ENCODE results near the gene ADGRL3. TPM values are rescaled to one million over a fixed set of nuclear protein-coding genes. Genes with fewer than 3 reads are reported as not detected.

Gene ADGRL3
- total and polyA plus RNA-seq, 8 donors: 0.08 to 1.4 (median 0.24) TPM

DNA sequence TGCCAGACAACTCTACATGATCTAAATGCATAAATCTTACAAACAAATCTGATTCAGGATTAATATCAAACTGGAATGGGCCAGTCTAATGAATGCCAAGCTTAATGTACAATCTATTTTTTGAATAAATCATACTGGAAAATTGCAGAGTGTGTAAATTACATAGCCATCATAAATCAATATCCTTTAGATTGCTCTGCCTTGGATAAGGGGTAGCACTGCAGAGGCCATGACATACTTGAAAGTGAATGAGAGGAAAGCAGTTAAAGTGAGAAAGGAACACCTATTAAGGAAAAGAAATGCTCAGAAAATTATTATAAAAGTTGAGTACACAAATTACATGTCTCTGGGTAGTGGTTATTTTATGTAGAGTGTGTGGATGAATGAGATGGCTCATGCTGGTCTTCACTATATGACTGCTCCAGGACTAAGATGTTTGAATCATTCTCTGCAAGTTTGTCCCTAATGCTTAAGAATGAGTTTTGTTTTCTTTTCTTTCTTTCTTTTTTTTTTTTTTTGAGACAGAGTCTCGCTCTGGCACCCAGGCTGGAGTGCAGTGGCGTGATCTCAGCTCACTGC is 100.2 kb downstream of the ADGRL3 start:
- ATAC-seq: no peak
- intact Hi-C loops (cut with DNase I): no loop called here
- TF ChIP-seq, protein P1, sequence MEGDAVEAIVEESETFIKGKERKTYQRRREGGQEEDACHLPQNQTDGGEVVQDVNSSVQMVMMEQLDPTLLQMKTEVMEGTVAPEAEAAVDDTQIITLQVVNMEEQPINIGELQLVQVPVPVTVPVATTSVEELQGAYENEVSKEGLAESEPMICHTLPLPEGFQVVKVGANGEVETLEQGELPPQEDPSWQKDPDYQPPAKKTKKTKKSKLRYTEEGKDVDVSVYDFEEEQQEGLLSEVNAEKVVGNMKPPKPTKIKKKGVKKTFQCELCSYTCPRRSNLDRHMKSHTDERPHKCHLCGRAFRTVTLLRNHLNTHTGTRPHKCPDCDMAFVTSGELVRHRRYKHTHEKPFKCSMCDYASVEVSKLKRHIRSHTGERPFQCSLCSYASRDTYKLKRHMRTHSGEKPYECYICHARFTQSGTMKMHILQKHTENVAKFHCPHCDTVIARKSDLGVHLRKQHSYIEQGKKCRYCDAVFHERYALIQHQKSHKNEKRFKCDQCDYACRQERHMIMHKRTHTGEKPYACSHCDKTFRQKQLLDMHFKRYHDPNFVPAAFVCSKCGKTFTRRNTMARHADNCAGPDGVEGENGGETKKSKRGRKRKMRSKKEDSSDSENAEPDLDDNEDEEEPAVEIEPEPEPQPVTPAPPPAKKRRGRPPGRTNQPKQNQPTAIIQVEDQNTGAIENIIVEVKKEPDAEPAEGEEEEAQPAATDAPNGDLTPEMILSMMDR (IDR thresholded peaks at IDR 0.05): no peak

GRCh38 chr4:61301271-61301670 is 101.1 kb downstream of the ADGRL3 start:
- no peak for FAIRE-seq
- WGBS, 2 donors: 14 to 20% methylated on average over 3 of the region's 3 CpGs
- no peak overlapping the region for H3K4me3 ChIP-seq
- ATAC-seq: no peak
- no peaks in the 10 kb centered on the region for H3K27me3 ChIP-seq
- no peak overlapping the region for H3K27ac ChIP-seq
- DNase-seq: no peak
- intact Hi-C loops (cut with DNase I): no loop called here
- TF ChIP-seq, protein P1 (IDR thresholded peaks at IDR 0.05): no peak
- H3K36me3 ChIP-seq: no peaks in the 10 kb centered on the region
- no peaks in the 10 kb centered on the region for H3K9me3 ChIP-seq
- no peaks in the 10 kb centered on the region for H3K4me1 ChIP-seq

More for the DNA sequence above, 100.2 kb downstream of the ADGRL3 start:
- Histone ChIP-seq H3K27me3 (no peaks in the 10 kb centered on the region), H3K9me3 (no peaks in the 10 kb centered on the region), H3K27ac (no peak overlapping the region), H3K4me1 (no peaks in the 10 kb centered on the region), H3K4me3 (no peak overlapping the region), H3K36me3 (no peaks in the 10 kb centered on the region)
- DNase-seq (no peak), FAIRE-seq (no peak)
- WGBS, 2 donors: 74 to 93% methylated on average over 2 of the region's 2 CpGs

DNA sequence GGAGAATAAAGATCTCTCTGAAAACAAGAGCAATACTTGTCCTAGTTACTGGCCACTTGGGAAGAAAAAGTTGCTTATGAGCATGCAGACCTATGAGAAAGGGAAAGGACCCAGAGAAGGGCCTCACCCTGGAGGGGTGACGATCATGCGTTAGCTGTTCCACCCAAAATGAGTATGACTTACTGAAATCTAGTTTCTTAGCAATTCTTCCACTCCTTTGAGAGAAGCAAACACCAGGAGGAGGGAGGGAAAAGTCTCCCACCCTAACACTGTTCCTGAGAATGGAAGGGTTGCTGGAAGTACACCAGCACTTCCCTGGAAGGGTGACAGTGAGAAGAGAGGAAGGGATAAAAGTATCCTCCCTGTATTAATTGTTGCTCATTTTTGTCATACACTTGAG is 107.9 kb downstream of the ADGRL3 start:
- Histone ChIP-seq H3K27me3 (no peaks in the 10 kb centered on the region), H3K9me3 (no peaks in the 10 kb centered on the region), H3K36me3 (no peaks in the 10 kb centered on the region), H3K4me3 (no peak overlapping the region), H3K27ac (no peak overlapping the region), H3K4me1 (no peaks in the 10 kb centered on the region)
- no peak for FAIRE-seq
- intact Hi-C loops (cut with DNase I): no loop called here
- TF ChIP-seq, protein P1 (IDR thresholded peaks at IDR 0.05): no peak
- ATAC-seq: no peak
- DNase-seq: no peak
- WGBS, 2 donors: 82 to 88% methylated on average over 2 of the region's 2 CpGs

DNA sequence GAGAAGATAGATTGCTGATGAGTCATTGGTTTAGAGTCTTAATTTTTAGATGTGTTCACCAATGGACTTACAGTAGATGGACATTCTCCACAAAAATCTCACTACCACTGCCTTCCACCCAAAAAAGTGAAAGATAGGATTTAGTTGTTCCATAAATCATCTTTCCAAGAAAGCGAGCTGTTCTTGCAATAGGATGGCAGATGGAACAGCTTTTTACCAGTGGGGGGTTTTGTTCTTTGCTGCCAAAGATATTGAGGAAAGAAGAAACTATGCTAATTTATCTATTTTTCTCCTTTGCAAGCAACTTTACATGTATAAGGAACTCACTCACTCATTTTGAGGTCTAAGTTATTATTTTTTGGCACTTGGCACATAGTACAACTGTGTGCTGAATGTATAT is 109.5 kb downstream of the ADGRL3 start:
- no peaks in the 10 kb centered on the region for H3K4me1 ChIP-seq
- no peaks in the 10 kb centered on the region for H3K27me3 ChIP-seq
- no peak overlapping the region for H3K27ac ChIP-seq
- DNase-seq (no peak), ATAC-seq (no peak), FAIRE-seq (no peak)
- no peaks in the 10 kb centered on the region for H3K36me3 ChIP-seq
- TF ChIP-seq, protein P1 (IDR thresholded peaks at IDR 0.05): no peak
- intact Hi-C loops (cut with DNase I): no loop called here
- 55 to 74% methylated on average over 1 of the region's 1 CpG for WGBS, 2 donors
- H3K9me3 ChIP-seq: no peaks in the 10 kb centered on the region
- H3K4me3 ChIP-seq: no peak overlapping the region

DNA sequence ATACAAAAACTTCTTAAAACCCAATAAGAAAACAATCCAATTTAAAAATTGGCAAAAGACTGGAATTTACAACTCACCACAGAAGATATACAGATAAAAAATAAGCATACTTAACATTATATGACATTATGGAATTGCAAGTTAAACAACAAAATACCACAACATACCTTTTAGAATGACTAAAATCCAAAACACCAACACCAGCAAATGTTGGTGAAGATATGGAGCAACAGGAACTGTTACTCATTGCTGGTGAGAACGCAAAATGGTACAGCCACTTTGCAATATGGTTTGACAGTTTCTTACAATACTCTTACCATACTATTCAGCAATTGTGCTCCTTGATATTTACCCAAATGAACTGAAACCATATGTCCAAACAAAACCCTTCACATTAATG is 112.4 kb downstream of the ADGRL3 start:
- 74 to 88% methylated on average over 1 of the region's 1 CpG for WGBS, 2 donors
- no peaks in the 10 kb centered on the region for H3K4me1 ChIP-seq
- H3K4me3 ChIP-seq: no peak overlapping the region
- H3K36me3 ChIP-seq: no peaks in the 10 kb centered on the region
- TF ChIP-seq, protein P1 (IDR thresholded peaks at IDR 0.05): no peak
- DNase-seq (no peak), FAIRE-seq (no peak), ATAC-seq (no peak)
- H3K27me3 ChIP-seq: no peaks in the 10 kb centered on the region
- H3K9me3 ChIP-seq: no peaks in the 10 kb centered on the region
- intact Hi-C loops (cut with DNase I): no loop called here
- H3K27ac ChIP-seq: no peak overlapping the region

Data from pancreas (tissue), 10 donors.